NCI-H446 treated with DMSO at 0.1 percent for 48 hours (cell line): ENCODE data around the gene RECQL5.

Experiments
- DNase-seq: peaks from one replicate; lab custom pipeline; 2025; lab: John Stamatoyannopoulos, UW

RECQL5 gene

GRCh38 chr17:75666959-75667790, at the start of gene RECQL5, which contains the start of gene SAP30BP:
RECQL5 (minus strand) TSS chr17:75667154; CDS start chr17:75666557, 597 bp downstream.
SAP30BP (plus strand) TSS chr17:75667338; CDS start chr17:75667373, 35 bp downstream.
- peak; percentile 97 for DNase-seq

GRCh38 chr17:75712446-75712845, 45.5 kb upstream of the RECQL5 start:
- DNase-seq: no peak

GRCh38 chr17:75707079-75707571, 40.2 kb upstream of the RECQL5 start:
- no peak for DNase-seq

- DNase-seq: no peak
Observed at GRCh38 chr17:75706042-75706728, 39.2 kb upstream of the RECQL5 start.

GRCh38 chr17:75704963-75705875, 38.3 kb upstream of the RECQL5 start:
- no peak for DNase-seq

- DNase-seq: no peak
Observed at GRCh38 chr17:75703591-75703990, 36.6 kb upstream of the RECQL5 start.

- DNase-seq: no peak
Observed at GRCh38 chr17:75703191-75703590, 36.2 kb upstream of the RECQL5 start.

GRCh38 chr17:75701288-75701687, 34.3 kb upstream of the RECQL5 start:
- no peak for DNase-seq

GRCh38 chr17:75698659-75699058, 31.7 kb upstream of the RECQL5 start:
- DNase-seq: no peak

- no peak for DNase-seq
Observed at GRCh38 chr17:75697651-75698291, 30.8 kb upstream of the RECQL5 start.

- DNase-seq: no peak
Observed at GRCh38 chr17:75695830-75696271, 28.9 kb upstream of the RECQL5 start.

GRCh38 chr17:75695141-75695829, 28.3 kb upstream of the RECQL5 start:
- no peak for DNase-seq

GRCh38 chr17:75694536-75694935, 27.6 kb upstream of the RECQL5 start:
- no peak for DNase-seq

GRCh38 chr17:75693500-75694481, 26.8 kb upstream of the RECQL5 start:
- DNase-seq: peak; percentile 86

GRCh38 chr17:75692976-75693375, 26.0 kb upstream of the RECQL5 start:
- DNase-seq: no peak

- DNase-seq: no peak
Observed at GRCh38 chr17:75691801-75692626, 25.1 kb upstream of the RECQL5 start.

- DNase-seq: no peak
Observed at GRCh38 chr17:75691371-75691791, 24.4 kb upstream of the RECQL5 start.

GRCh38 chr17:75689441-75689873, 22.5 kb upstream of the RECQL5 start:
- DNase-seq: no peak
